Measurements from ENCODE around the gene BLTP1. TPM values are rescaled to one million over a fixed set of nuclear protein-coding genes. Genes with fewer than 3 reads are reported as not detected.
"Not testable (repeated sequence)": the region's sequence is repeated elsewhere in the genome, so short reads cannot be mapped to it uniquely, and the experiment has no call there.

Gene BLTP1
- 27.1 TPM for total RNA-seq
- 37.9 TPM for polyA plus RNA-seq
- long read RNA-seq, donor 1 = 0 reads
- long read RNA-seq, donor 2 = 0 reads
- long read RNA-seq, donor 3, partial matches to known transcripts = 5 of 5 reads
- long read RNA-seq, donor 3, other reads (novel, unspliced or antisense) = 0 of 5 reads
- long read RNA-seq, donor 4 = 0 reads
- long read RNA-seq, donor 5, partial matches to known transcripts = 15 of 16 reads
- long read RNA-seq, donor 5, other reads (novel, unspliced or antisense) = 0 of 16 reads
- long read RNA-seq, donor 6, partial matches to known transcripts = 5 of 5 reads
- long read RNA-seq, donor 6, other reads (novel, unspliced or antisense) = 0 of 5 reads
- long read RNA-seq, donor 7, partial matches to known transcripts = 7 of 7 reads
- long read RNA-seq, donor 7, other reads (novel, unspliced or antisense) = 0 of 7 reads
- long read RNA-seq, donor 8, partial matches to known transcripts = 0 of 1 reads
- long read RNA-seq, donor 8, other reads (novel, unspliced or antisense) = 0 of 1 reads
- long read RNA-seq, donor 9 = 0 reads
- long read RNA-seq, donor 10 = 0 reads

- under 1% methylated on average over 53 of the region's 53 CpGs for WGBS
- peak; percentile 73 to 93 (median 84) for DNase-seq (ENCODE audit: low read depth in 6 of 9, low spot score in 9 of 9)
- Histone ChIP-seq H3K4me3 (ENCODE audit: low read length in 2 of 2) (peak within 1 kb of the TSS; percentile 75 to 96), H3K36me3 (ENCODE audit: control insufficient read depth in 2 of 2, insufficient read depth in 2 of 2, low read length in 1 of 2) (peaks cover 3% of the 10 kb centered on the region in 2 donors), H3K27ac (ENCODE audit: low read depth in 1 of 2, low read length in 1 of 2) (peak within 1 kb of the TSS; percentile 82 to 92), H3K4me1 (ENCODE audit: control insufficient read depth in 2 of 2, insufficient read depth in 2 of 2, low read length in 2 of 2) (peaks cover 2 to 3% of the 10 kb centered on the region in 2 donors), H3K9me3 (ENCODE audit: control insufficient read depth in 2 of 2, insufficient read depth in 1 of 2, low read length in 1 of 2) (peaks cover 0 to 2% of the 10 kb centered on the region in 2 donors), H3K27me3 (ENCODE audit: control insufficient read depth in 2 of 2, insufficient read depth in 1 of 2, low read length in 1 of 2) (no peaks in the 10 kb centered on the region)
These were observed at the start of gene BLTP1 for GRCh38 chr4:122151982-122152710. BLTP1 (plus strand) TSS chr4:122152331; CDS start chr4:122170648, 18,317 bp downstream.

GRCh38 chr4:122104184-122104583 is 47.9 kb upstream of the BLTP1 start:
- Histone ChIP-seq H3K4me1 (ENCODE audit: control insufficient read depth in 2 of 2, insufficient read depth in 2 of 2, low read length in 2 of 2) (no peaks in the 10 kb centered on the region), H3K27ac (ENCODE audit: low read depth in 1 of 2, low read length in 1 of 2) (no peak overlapping the region), H3K4me3 (ENCODE audit: low read length in 2 of 2) (no peak overlapping the region), H3K27me3 (ENCODE audit: control insufficient read depth in 2 of 2, insufficient read depth in 1 of 2, low read length in 1 of 2) (no peaks in the 10 kb centered on the region), H3K9me3 (ENCODE audit: control insufficient read depth in 2 of 2, insufficient read depth in 1 of 2, low read length in 1 of 2) (no peaks in the 10 kb centered on the region), H3K36me3 (ENCODE audit: control insufficient read depth in 2 of 2, insufficient read depth in 2 of 2, low read length in 1 of 2) (no peaks in the 10 kb centered on the region)
- DNase-seq (ENCODE audit: low read depth in 6 of 9, low spot score in 9 of 9) = no peak

GRCh38 chr4:122107680-122108079 is 44.5 kb upstream of the BLTP1 start:
- Histone ChIP-seq H3K27me3 (ENCODE audit: control insufficient read depth in 2 of 2, insufficient read depth in 1 of 2, low read length in 1 of 2) (no peaks in the 10 kb centered on the region), H3K9me3 (ENCODE audit: control insufficient read depth in 2 of 2, insufficient read depth in 1 of 2, low read length in 1 of 2) (no peaks in the 10 kb centered on the region), H3K4me1 (ENCODE audit: control insufficient read depth in 2 of 2, insufficient read depth in 2 of 2, low read length in 2 of 2) (no peaks in the 10 kb centered on the region), H3K4me3 (ENCODE audit: low read length in 2 of 2) (no peak overlapping the region), H3K36me3 (ENCODE audit: control insufficient read depth in 2 of 2, insufficient read depth in 2 of 2, low read length in 1 of 2) (no peaks in the 10 kb centered on the region), H3K27ac (ENCODE audit: low read depth in 1 of 2, low read length in 1 of 2) (no peak overlapping the region)
- WGBS = 80% methylated on average over 2 of the region's 2 CpGs
- no peak for DNase-seq (ENCODE audit: low read depth in 6 of 9, low spot score in 9 of 9)

GRCh38 chr4:122110304-122110703 is 41.8 kb upstream of the BLTP1 start:
- not testable (repeated sequence) for H3K4me1 ChIP-seq (ENCODE audit: control insufficient read depth in 2 of 2, insufficient read depth in 2 of 2, low read length in 2 of 2); DNase-seq (ENCODE audit: low read depth in 6 of 9, low spot score in 9 of 9); H3K9me3 ChIP-seq (ENCODE audit: control insufficient read depth in 2 of 2, insufficient read depth in 1 of 2, low read length in 1 of 2)

GRCh38 chr4:122117743-122118142 is 34.4 kb upstream of the BLTP1 start:
- 95% methylated on average over 1 of the region's 1 CpG for WGBS
- DNase-seq (ENCODE audit: low read depth in 6 of 9, low spot score in 9 of 9) = no peak
- H3K27ac ChIP-seq (ENCODE audit: low read depth in 1 of 2, low read length in 1 of 2) = no peak overlapping the region
- H3K4me3 ChIP-seq (ENCODE audit: low read length in 2 of 2) = no peak overlapping the region
- no peaks in the 10 kb centered on the region for H3K36me3 ChIP-seq (ENCODE audit: control insufficient read depth in 2 of 2, insufficient read depth in 2 of 2, low read length in 1 of 2)
- H3K4me1 ChIP-seq (ENCODE audit: control insufficient read depth in 2 of 2, insufficient read depth in 2 of 2, low read length in 2 of 2) = no peaks in the 10 kb centered on the region
- H3K27me3 ChIP-seq (ENCODE audit: control insufficient read depth in 2 of 2, insufficient read depth in 1 of 2, low read length in 1 of 2) = no peaks in the 10 kb centered on the region
- H3K9me3 ChIP-seq (ENCODE audit: control insufficient read depth in 2 of 2, insufficient read depth in 1 of 2, low read length in 1 of 2) = no peaks in the 10 kb centered on the region

More at GRCh38 chr4:122110304-122110703, 41.8 kb upstream of the BLTP1 start:
- H3K4me3 ChIP-seq (ENCODE audit: low read length in 2 of 2); H3K36me3 ChIP-seq (ENCODE audit: control insufficient read depth in 2 of 2, insufficient read depth in 2 of 2, low read length in 1 of 2); H3K27me3 ChIP-seq (ENCODE audit: control insufficient read depth in 2 of 2, insufficient read depth in 1 of 2, low read length in 1 of 2); H3K27ac ChIP-seq (ENCODE audit: low read depth in 1 of 2, low read length in 1 of 2): not testable (repeated sequence)
- whole genome bisulfite sequencing = 97% methylated on average over 14 of the region's 14 CpGs

- 91% methylated on average over 1 of the region's 1 CpG for WGBS
- Histone ChIP-seq H3K4me3 (ENCODE audit: low read length in 2 of 2) (no peak overlapping the region), H3K4me1 (ENCODE audit: control insufficient read depth in 2 of 2, insufficient read depth in 2 of 2, low read length in 2 of 2) (no peaks in the 10 kb centered on the region)
These were observed 33.9 kb upstream of the BLTP1 start for GRCh38 chr4:122118243-122118642.

GRCh38 chr4:122119739-122120138 is 32.4 kb upstream of the BLTP1 start:
- Histone ChIP-seq H3K9me3 (ENCODE audit: control insufficient read depth in 2 of 2, insufficient read depth in 1 of 2, low read length in 1 of 2) (no peaks in the 10 kb centered on the region), H3K27me3 (ENCODE audit: control insufficient read depth in 2 of 2, insufficient read depth in 1 of 2, low read length in 1 of 2) (no peaks in the 10 kb centered on the region), H3K36me3 (ENCODE audit: control insufficient read depth in 2 of 2, insufficient read depth in 2 of 2, low read length in 1 of 2) (no peaks in the 10 kb centered on the region), H3K4me1 (ENCODE audit: control insufficient read depth in 2 of 2, insufficient read depth in 2 of 2, low read length in 2 of 2) (no peaks in the 10 kb centered on the region), H3K4me3 (ENCODE audit: low read length in 2 of 2) (no peak overlapping the region), H3K27ac (ENCODE audit: low read depth in 1 of 2, low read length in 1 of 2) (no peak overlapping the region)
- DNase-seq (ENCODE audit: low read depth in 6 of 9, low spot score in 9 of 9) = no peak
- WGBS = 96% methylated on average over 1 of the region's 1 CpG

More at GRCh38 chr4:122118243-122118642, 33.9 kb upstream of the BLTP1 start:
- no peak for DNase-seq (ENCODE audit: low read depth in 6 of 9, low spot score in 9 of 9)
- Histone ChIP-seq H3K27me3 (ENCODE audit: control insufficient read depth in 2 of 2, insufficient read depth in 1 of 2, low read length in 1 of 2) (no peaks in the 10 kb centered on the region), H3K27ac (ENCODE audit: low read depth in 1 of 2, low read length in 1 of 2) (no peak overlapping the region), H3K9me3 (ENCODE audit: control insufficient read depth in 2 of 2, insufficient read depth in 1 of 2, low read length in 1 of 2) (no peaks in the 10 kb centered on the region), H3K36me3 (ENCODE audit: control insufficient read depth in 2 of 2, insufficient read depth in 2 of 2, low read length in 1 of 2) (no peaks in the 10 kb centered on the region)

GRCh38 chr4:122121593-122121992 is 30.5 kb upstream of the BLTP1 start:
- Histone ChIP-seq H3K4me3 (ENCODE audit: low read length in 2 of 2) (no peak overlapping the region), H3K27me3 (ENCODE audit: control insufficient read depth in 2 of 2, insufficient read depth in 1 of 2, low read length in 1 of 2) (no peaks in the 10 kb centered on the region), H3K36me3 (ENCODE audit: control insufficient read depth in 2 of 2, insufficient read depth in 2 of 2, low read length in 1 of 2) (no peaks in the 10 kb centered on the region), H3K4me1 (ENCODE audit: control insufficient read depth in 2 of 2, insufficient read depth in 2 of 2, low read length in 2 of 2) (no peaks in the 10 kb centered on the region), H3K27ac (ENCODE audit: low read depth in 1 of 2, low read length in 1 of 2) (no peak overlapping the region), H3K9me3 (ENCODE audit: control insufficient read depth in 2 of 2, insufficient read depth in 1 of 2, low read length in 1 of 2) (no peaks in the 10 kb centered on the region)
- no peak for DNase-seq (ENCODE audit: low read depth in 6 of 9, low spot score in 9 of 9)
- WGBS = 86% methylated on average over 2 of the region's 2 CpGs

- 92% methylated on average over 2 of the region's 2 CpGs for WGBS
- Histone ChIP-seq H3K36me3 (ENCODE audit: control insufficient read depth in 2 of 2, insufficient read depth in 2 of 2, low read length in 1 of 2) (no peaks in the 10 kb centered on the region), H3K4me1 (ENCODE audit: control insufficient read depth in 2 of 2, insufficient read depth in 2 of 2, low read length in 2 of 2) (no peaks in the 10 kb centered on the region), H3K4me3 (ENCODE audit: low read length in 2 of 2) (no peak overlapping the region), H3K27me3 (ENCODE audit: control insufficient read depth in 2 of 2, insufficient read depth in 1 of 2, low read length in 1 of 2) (no peaks in the 10 kb centered on the region), H3K9me3 (ENCODE audit: control insufficient read depth in 2 of 2, insufficient read depth in 1 of 2, low read length in 1 of 2) (no peaks in the 10 kb centered on the region), H3K27ac (ENCODE audit: low read depth in 1 of 2, low read length in 1 of 2) (no peak overlapping the region)
- no peak for DNase-seq (ENCODE audit: low read depth in 6 of 9, low spot score in 9 of 9)
These were observed 30.0 kb upstream of the BLTP1 start for GRCh38 chr4:122122083-122122482.

Measured in thymus (tissue), 14 donors.